Activated CD8-positive, alpha-beta memory T cell treated with anti-CD3 and anti-CD28 coated beads, Interleukin-2, amount 50 U/mL, for 4 hours (primary cell): Measurements from ENCODE around the gene ADGB.
"Not testable (repeated sequence)": the region's sequence is repeated elsewhere in the genome, so short reads cannot be mapped to it uniquely, and the experiment has no call there.

ENCODE experiments used
- DNase-seq: peaks from one replicate; pipeline ENCODE4 v3.0.0-alpha.2; 2020

The ADGB gene

DNA sequence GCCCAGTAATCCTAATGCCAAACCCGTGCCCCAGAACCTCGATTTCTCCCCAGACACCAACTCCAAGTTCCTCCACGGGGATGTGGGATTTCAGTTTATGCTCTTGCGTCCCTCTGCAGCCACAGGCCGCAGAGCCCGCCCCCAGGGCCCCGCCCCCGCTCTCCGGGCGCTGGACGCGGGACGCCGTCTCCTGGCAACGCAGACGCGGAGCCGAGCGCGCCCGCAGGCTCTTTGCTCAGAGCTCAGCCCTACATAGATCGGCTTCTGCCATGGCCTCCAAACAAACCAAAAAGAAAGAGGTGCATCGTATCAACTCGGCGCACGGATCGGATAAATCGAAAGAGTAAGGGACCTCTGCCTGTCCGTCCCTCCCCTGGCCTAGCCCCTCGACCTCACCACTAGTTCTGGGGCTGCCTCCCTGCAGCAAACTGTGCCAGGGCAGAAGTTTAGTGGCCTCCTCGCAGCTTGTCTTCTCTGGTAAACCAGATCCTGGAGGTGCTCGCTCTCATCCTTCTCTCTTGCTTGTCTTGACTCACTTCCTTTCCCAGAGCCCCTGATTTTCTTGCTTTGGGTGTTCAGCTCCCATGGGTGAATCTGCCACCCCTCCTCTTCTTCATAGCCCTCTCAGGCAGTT is at the start of gene ADGB:
ADGB (plus strand) TSS at position 201 of the 634 bp plus-strand sequence; CDS start at position 270, 69 bp downstream.
- no peak for DNase-seq

DNA sequence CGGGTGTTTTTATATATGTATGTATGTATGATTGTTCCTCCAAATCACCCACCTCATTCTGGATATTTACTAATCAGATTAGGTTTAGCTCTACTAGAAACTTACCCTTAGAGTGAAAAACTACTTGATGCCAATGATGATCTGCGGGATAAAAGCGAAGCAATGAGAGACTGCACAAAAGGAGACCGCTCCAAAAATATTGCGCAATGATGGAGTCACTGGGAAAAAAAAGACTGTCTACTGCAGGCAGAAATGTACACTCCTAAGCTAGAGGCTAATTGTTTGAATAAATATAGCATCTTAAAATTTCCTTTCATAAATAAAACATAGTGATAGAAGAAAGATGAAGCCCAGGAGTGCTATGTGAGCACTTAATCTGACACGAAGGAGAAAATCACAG is 47.9 kb upstream of the ADGB start:
- DNase-seq = no peak

DNA sequence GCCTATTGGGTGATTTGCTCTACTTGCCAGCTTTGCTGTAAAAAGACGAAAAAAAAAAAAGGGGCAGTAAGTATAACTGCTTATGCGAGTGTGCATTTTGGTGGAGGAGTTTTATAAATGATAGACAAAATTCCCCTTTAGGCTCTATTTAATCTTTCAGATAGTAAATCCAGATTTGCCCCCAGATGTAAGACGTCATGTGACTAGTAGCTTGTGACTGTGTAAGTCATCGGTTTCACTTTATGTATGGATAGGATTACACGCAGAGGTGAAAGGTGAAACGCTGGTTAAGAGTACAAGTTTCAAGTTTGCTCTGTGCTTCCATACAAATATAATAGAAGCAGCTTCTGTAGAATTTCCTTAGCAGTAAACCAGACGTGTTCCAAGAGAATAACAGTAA is 47.2 kb upstream of the ADGB start:
- DNase-seq = no peak

DNA sequence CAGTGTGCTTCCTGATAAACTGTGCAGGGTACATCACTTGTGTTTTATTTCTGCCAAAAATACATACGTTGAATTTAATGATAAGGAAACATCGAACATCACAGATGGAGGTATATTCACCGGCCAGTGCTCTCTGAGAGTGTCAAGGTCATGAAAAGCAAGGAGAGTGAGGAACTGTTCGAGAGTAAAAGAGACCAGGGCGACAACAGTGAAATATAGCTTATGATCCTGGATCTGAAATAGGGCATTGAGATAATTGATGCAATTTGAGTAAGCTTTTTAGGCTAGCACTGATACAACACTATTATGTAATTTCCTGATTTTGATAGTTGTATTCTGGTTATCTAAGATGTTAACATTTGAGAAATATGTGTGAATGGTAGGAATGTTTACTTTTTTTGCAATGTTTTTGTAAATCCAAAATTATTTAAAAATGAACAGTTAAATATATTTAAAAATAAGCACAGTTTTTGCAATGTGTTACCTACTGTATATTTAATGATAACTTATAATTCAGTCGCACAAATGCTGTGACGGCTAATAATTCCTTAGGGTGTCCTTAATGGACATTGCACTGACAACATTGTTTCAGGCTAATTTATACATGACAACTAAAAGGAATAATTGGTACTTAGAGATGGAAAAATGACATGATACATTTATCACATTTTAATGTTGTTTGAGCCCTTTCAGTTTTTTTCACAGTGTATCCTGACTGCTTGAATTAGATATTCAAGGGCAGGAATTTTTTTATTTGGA is 45.2 kb upstream of the ADGB start:
- no peak for DNase-seq

DNA sequence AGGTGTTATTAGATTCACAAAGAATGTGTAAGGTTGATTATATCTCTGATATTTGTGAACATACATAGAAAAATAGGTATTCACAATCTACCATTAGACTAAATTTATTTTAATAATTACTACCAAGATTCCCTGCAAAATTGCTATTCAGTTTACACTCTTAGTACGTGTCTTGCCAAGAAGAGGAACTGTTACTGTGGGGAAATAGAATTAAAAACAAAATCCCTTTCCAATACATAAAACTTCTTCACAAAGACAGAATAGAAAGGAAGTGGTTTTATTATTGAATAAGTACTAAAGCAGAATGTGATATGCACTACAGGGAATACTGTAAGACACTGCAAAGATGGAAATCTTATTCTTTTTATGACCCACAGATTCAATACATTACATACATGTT is 38.2 kb upstream of the ADGB start:
- no peak for DNase-seq

DNA sequence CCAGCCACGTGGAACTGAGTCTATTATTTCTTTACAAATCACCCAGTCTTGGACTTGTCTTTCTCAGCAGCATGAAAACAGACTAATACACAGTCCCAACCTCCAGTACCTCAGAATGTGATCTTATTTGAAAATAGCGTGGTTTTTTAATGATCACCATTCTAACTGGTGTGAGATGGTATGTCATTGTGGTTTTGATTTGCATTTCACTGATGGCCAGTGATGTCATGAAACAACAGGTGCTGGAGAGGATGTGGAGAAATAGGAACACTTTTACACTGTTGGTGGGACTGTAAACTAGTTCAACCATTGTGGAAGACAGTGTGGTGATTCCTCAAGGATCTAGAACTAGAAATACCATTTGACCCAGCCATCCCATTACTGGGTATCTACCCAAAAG is 32.1 kb upstream of the ADGB start:
- not testable (repeated sequence) for DNase-seq

DNA sequence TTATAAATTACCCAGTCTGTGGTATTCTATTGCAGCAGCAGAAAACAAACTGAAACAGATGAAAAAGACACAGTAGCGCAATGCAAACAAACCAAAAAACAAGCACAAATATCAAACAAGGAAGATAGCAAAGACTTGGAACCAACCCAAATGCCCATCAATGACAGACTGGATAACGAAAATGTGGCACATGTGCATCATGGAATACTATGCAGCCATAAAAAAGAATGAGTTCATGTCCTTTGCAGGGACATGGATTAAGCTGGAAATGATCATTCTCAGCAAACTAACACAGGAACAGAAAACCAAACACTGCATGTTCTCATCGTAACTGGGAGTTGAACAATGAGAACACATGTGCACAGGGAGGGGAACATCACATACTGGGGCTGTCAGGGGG is 30.2 kb upstream of the ADGB start:
- not testable (repeated sequence) for DNase-seq

DNA sequence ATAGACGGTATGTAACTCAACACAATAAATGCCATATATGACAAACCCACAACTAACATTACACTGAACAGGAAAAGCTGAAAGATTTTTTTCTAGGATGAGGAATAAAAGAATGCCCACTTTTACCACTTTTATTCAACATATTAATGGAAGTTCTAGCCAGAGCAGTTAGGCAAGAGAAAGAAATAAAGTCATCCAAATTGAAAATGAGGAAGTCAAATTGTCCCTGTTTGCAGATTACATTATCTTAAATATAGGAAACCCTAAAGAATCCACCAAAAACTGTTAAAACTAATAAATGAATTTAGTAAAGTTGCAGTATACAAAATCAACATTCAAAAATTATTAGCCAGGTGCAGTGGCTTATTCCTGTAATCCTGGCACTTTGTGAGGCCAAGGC is 24.6 kb upstream of the ADGB start:
- DNase-seq = no peak

DNA sequence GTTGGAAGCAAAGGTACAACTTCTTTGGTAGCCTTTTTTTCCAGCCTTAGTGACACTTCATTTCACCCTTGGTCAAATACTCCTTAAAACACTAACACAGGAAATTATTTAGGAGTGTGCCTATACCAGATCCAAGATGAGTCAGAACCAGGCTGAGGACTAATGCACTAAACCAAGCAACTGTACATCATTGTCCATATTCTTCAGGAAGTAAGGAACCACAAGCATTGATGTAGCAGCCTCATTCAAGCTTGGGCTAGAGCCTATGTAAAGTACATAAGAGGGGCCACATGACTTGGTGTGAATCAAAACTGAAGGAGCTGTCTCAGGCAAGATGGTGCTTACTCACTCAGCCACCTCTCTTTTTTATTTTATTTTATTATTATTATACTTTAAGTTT is 20.7 kb upstream of the ADGB start:
- DNase-seq = no peak

DNA sequence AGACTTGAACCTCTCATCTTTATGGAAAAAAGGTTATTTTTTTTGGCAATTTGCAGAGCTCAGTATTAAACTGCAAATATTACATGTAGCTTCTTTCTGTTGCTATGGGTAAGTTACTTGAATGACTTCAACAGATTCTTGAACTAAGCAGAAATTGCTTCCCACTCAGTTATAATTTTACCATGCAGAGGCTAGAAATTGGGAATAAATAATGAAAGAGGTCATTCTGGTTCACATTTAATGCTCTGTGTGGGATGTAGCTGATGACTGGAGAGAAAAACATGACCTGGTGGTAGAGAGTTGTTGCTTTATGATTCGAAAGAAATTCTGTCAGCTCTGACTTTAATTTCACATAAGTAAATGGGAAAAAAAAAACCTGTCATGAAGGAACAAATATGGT is 16.8 kb upstream of the ADGB start:
- DNase-seq = no peak

DNA sequence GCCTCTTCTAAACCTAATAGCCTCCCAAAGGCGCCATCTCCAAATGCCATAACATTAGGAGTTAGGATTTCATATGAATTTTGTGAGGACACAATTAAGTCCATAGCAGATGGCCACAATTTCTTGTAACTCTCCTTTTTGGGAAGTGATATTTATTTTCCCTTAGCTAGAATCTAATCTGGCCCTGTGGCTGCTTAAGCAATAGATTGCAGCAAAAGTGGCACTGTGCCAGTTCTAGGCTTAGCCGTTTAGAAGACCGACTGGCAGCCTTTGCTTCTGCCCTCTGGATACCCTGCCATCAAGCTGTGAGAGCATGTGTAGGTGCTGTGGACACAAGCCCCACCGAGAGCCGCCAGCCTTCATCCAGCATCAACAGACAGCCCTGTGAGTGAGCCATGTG is 15.9 kb upstream of the ADGB start:
- DNase-seq = no peak

DNA sequence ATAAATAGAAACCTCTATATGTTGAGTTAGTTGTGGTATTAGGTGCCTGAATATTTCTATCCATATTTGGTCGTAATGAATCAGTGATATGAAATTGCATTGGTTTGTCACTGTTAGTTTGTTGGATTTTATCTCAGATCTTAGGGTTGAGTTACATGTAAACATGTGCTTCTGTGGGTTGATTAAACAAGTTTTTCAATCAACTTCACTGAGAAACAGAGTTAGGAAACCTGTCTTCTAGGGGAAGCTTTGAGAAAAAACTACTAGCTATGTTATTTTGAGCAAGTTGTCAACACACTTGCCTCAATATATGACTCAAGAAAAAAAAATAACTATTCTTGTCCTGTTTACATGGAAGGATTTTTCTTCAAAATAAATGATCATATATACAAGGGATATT is 14.8 kb upstream of the ADGB start:
- DNase-seq = no peak

DNA sequence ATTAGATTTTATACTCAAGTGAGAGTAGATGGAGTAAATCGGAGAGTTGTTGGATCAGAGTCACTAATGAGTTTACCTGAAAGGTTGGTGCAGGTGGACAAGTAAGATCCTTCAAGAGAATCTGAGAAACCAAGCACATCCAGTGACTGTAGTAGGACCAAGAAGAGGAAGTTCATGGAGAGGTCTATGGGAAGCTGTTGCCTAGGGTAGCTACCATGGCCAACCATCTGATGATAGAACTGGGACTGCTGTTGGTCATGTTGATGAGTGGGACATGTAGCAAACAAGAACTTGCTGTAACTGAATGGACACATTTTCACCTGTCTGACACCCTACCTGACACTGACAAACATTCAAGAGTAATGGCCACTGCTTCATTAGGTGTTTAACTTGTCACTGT is 11.3 kb upstream of the ADGB start:
- no peak for DNase-seq

DNA sequence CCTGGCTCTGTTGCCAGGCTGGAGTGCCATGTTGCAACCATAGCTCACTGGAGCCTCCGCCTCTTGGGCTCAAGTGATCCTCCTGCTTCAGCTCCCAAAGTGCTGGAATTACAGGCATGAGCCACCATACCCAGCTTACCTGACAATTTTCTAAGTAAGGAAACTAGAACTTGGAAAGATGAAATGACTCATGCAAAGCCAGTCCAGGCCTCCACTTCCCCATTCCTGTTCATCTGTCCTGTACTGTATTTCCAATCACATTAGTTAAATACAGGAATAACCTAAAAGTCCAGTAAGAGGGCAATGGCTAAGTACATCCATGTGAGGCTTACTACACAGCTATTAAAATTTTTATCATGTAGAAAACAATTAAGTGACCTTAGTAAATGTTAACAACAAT is 8.3 kb upstream of the ADGB start:
- no peak for DNase-seq

DNA sequence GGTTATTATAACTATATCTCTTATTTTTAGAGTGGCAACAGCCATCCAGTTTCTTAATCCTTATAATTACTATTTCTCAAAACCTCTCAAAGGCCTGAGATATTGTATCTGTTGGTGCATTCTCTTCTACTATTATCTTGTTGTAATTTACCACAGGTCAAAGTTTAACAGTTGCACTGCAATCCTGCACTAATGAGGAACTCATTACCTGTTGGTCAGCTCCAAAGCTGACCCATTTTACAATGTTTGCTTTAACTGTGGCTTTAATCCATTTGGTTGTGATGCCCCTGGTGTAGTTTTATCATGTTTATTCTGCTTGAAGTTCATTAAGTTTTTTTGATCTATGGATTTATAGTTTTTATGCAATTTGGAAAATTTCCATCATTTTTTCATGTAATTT is 6.3 kb upstream of the ADGB start:
- DNase-seq = no peak

DNA sequence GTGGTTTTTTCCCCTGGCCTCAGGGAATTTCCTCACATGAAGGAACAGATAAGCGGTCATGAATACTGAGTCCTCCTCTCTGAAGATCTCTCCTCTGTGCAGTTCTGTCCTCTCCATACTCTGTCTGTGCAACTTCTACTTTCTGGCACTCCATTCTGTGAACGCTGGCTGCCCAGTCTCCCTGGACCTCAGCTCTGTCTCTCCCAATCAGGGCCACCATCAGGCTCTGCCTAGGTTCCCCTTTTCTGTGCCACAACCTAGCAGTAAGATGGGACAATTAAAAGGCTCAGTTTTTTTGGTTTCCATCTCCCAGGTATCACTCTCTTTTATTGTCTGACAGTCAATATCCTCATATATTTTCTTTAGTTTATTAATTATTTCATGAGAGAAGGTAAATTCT is 4.8 kb upstream of the ADGB start:
- no peak for DNase-seq

DNA sequence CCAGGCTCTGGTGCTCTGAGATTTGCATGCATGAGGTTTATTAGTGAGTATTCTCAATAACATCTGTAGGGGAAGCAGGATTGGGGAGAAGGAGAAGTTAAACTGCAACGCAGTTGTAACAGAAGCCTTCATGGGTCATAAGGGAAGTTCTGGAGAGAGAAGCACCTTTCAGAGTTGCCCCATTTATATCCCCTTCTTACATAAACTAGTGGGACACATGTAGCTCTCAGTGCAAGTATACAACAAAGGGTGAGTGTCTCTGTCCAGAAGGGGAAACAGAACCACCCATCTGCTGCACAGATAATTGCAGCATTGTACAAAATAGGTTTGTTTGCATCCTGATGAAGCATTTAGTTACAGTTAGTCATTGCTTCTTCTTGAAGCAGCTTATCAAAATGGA is 4.3 kb upstream of the ADGB start:
- DNase-seq = no peak

DNA sequence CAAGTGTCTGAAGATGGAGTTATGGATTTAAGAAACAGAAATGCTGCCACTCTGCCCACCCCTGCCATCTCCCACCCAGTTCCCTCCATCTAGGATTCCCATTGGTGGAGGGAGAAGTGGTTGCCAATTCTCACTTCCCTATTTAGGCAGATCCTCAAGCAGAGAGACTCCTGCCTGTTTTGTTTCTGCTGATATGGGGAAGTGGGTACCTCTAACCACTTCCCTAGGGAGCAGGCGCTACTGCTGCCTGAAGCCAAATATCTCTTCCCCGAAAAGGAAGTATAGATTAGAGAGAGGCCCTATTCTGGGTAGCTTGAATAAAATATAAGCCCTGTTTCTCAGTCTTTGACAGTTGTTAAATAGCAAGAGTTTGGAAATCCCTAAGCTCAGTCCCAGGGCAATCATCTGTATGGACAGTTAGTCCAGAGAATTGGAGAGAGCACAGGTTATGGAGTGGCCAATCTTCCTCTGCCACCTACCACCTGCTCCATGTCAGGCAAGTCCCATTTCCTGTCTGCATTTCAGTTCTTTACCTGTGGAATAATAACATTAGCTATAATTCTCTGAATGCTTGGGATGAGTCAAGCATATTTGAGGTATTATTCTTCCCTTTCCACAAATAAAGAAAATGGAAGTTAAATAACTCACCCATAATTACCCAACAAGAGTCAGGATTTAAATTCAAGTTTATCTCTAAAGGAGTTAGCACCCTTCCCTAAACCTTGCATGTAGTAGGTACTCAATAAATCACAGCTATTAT is 2.6 kb upstream of the ADGB start:
- DNase-seq = no peak

DNA sequence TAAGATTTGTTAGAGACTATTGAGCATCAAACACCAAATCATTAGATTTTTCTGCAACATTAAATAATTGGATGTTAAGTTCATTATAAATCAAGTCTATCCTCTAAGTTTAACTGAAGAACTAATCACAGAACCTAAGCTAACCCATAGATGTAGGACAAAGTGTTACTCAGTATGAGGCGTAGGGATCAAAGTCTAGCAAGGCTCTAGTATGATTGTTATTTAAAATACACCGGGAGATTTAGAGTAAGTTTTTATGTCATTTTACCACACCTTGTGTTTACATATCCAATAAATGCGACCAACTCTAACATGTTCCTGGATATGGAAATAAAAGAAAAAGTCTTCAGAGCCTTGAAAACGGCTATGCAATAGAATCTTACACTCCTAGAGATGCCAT is 2.6 kb downstream of the ADGB start:
- no peak for DNase-seq

DNA sequence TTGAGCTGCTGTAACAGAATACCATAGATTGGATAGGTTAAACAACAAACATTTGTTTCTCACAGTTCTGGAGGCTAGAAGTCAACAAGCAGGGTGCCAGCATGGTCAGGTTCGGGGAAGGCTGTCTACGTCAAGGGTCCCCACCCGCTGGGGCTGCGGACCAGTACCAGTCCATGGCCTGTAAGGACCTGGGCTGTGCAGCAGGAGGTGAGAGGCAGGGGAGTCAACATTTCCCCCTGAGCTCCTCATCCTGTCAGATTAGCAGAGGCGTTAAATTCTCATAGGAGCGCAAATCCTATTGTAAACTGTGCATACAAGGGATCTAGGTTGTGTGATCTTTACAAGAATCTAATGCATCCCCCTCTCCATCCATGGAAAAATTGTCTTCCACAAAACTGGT is 3.8 kb downstream of the ADGB start:
- DNase-seq = no peak

DNA sequence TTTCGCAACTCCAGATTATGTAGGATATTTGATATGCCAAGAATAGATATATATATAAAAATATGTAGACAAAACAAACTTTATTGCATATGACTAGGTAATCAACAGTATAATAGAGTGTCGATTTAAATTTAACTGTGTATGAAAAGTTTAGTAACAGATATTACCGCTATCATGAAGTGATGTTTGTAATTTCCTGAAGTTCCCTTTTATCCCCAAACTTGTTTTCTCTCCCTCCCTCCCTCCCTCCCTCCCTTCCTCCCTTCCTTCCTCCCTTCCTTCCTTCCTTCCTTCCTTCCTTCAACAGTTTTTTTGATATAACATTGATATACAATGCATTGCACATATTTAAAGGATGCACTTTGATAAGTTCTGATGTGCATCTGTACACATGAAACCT is 15.2 kb downstream of the ADGB start:
- no peak for DNase-seq

DNA sequence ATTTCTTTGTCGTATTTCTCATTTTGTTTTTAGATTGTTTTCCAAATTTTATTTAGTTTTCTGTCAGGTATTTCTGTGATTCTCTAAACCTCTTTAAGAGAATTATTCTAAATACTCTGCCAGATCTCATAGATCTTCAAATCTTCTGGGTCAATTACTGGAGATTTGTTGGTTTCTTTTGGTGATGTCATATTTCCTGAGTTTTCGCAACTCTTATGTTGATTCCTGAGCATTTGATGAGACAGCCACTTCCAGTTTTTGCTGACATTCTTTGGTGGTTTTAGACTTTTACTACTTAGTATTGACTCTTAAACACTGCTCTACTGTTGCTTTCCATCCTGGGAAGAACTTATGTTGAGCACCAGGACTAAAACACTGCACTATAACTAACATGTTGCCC is 21.9 kb downstream of the ADGB start:
- DNase-seq = no peak

DNA sequence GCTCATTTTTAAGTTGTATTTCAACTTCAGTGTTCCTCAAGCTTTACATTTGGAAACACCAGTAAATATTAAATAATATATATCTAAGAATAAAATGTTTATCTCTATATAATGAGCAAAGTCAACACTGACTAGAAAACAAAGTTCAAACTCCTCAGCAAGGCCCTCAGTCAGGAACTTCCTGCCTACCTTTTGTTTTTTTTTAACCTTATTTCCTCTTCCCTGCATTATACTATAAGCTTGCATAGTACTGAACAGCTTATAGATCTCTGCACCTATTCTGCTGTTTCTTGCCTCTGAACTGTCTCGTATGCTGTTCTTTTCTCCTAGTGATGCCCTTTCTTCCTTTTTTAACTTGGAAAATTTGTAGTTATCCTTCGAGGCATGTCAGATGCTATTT is 29.6 kb downstream of the ADGB start:
- DNase-seq = no peak

DNA sequence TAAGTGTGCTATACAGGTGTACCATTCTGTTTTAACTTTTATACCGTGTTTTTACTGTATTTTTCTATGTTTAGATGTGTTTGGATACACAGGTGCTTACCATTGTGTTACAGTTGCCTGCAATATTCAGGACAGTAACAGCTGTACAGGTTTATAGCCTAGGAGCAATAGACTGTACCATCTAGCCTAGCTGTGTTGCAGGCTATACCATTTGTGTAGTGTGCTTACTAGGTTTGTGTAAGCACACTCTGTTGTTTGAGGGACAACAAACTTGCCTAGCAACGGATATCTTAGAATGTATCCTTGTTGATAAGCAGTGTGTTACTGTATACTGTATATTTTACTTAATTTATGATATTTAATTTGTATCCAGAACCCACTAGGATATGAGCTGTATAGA is 35.2 kb downstream of the ADGB start:
- DNase-seq = no peak
